Lower lobe of right lung (tissue), 2 donors: ENCODE data around the gene GBE1. TPM values are rescaled to one million over a fixed set of nuclear protein-coding genes. Genes with fewer than 3 reads are reported as not detected.
A peak's percentile ranks its signal among the peaks of the same experiment; 100 is the strongest.

Experiments
- ATAC-seq, 2 donors: fragments of 200-7000 bp; cut with Tn5 transposase; one replicate each; pipeline ENCODE4 v1.9.1; 2020 to 2022; ENCODE audit warnings: mild to moderate bottlenecking in 2 of 2, moderate library complexity in 2 of 2
- DNase-seq: peaks from one replicate; pipeline ENCODE4 v3.0.0-alpha.2; 2020
- H3K27ac ChIP-seq: fragments of 200-600 bp; one replicate; pipeline ENCODE4 v1.8.0; 2022
- H3K27me3 ChIP-seq: fragments of 200-600 bp; one replicate; pipeline ENCODE4 v1.8.0; 2022; ENCODE audit warnings: low read depth
- H3K36me3 ChIP-seq: fragments of 200-600 bp; one replicate; pipeline ENCODE4 v1.8.0; 2022; ENCODE audit warnings: mild to moderate bottlenecking
- H3K4me1 ChIP-seq: fragments of 200-600 bp; one replicate; pipeline ENCODE4 v1.8.0; 2022
- H3K4me3 ChIP-seq: fragments of 200-600 bp; one replicate; pipeline ENCODE4 v1.8.0; 2022; ENCODE audit warnings: mild to moderate bottlenecking
- H3K9me3 ChIP-seq: fragments of 200-600 bp; one replicate; pipeline ENCODE4 v1.8.0; 2022
- intact Hi-C: fragments of 100-400 bp; cut with DNase I; formaldehyde crosslinking; loops from one replicate; pipeline ENCODE4 v1.11.0; 2022
- total RNA-seq: library from RNA; stranded (reverse); fragmentation: NEBNext Ultra II Directional; extraction: Animal tissue kit (Norgen Biotek cat#: 25700); gene quantifications from one replicate; pipeline ENCODE4 v1.2.1, GENCODE V29; 2021
- TF ChIP-seq, protein P1 (sequence below): fragments of 200-600 bp; IDR thresholded peaks from one replicate; pipeline ENCODE4 v1.8.0; 2022; ENCODE audit warnings: antibody characterized with exemption, mild to moderate bottlenecking
- donor health status: DM: no; HTN: yes; CAD: no; lungs with severe emphysema.

Gene GBE1
- total RNA-seq, 1 donor from 2014 or later, result 23.0 TPM

- Histone ChIP-seq H3K9me3 (no peaks in the 10 kb centered on the region), H3K4me3 (no peak overlapping the region), H3K27me3 (no peaks in the 10 kb centered on the region), H3K36me3 (no peaks in the 10 kb centered on the region), H3K4me1 (no peaks in the 10 kb centered on the region), H3K27ac (no peak overlapping the region)
- intact Hi-C loops, result no loop called here
- TF ChIP-seq, protein P1, sequence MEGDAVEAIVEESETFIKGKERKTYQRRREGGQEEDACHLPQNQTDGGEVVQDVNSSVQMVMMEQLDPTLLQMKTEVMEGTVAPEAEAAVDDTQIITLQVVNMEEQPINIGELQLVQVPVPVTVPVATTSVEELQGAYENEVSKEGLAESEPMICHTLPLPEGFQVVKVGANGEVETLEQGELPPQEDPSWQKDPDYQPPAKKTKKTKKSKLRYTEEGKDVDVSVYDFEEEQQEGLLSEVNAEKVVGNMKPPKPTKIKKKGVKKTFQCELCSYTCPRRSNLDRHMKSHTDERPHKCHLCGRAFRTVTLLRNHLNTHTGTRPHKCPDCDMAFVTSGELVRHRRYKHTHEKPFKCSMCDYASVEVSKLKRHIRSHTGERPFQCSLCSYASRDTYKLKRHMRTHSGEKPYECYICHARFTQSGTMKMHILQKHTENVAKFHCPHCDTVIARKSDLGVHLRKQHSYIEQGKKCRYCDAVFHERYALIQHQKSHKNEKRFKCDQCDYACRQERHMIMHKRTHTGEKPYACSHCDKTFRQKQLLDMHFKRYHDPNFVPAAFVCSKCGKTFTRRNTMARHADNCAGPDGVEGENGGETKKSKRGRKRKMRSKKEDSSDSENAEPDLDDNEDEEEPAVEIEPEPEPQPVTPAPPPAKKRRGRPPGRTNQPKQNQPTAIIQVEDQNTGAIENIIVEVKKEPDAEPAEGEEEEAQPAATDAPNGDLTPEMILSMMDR, result no peak
- ATAC-seq (peak; percentile 77 to 79), DNase-seq (no peak)
Measured at GRCh38 chr3:81716870-81717509, 44.5 kb downstream of the GBE1 start.

- intact Hi-C loops, result no loop called here
- no peaks in the 10 kb centered on the region for H3K36me3 ChIP-seq
- no peak overlapping the region for H3K27ac ChIP-seq
- DNase-seq (no peak), ATAC-seq (no peak)
- H3K27me3 ChIP-seq, result no peaks in the 10 kb centered on the region
- H3K4me3 ChIP-seq, result no peak overlapping the region
- TF ChIP-seq, protein P1, result no peak
- no peaks in the 10 kb centered on the region for H3K9me3 ChIP-seq
- no peaks in the 10 kb centered on the region for H3K4me1 ChIP-seq
Measured at GRCh38 chr3:81713031-81713430, 48.4 kb downstream of the GBE1 start.

DNA sequence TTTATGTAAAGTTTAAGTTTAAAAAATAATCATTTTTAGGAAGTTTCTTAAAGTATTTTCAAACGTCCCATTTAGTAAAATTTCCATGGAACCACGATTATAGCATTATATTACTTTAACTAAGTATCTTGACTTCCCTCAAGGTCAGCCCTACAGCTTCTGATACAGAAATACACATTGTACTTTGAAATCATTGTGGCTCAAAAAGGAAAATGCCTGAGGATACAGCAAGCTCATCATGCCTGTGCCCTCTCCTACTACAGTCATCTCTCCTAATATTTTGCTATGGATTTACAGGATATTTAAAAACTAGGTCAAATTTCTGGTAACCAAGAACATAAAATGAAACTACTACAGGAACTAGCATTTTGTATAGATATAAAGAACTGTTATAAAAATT lies 51.8 kb downstream of the GBE1 start:
- ATAC-seq (no peak), DNase-seq (no peak)
- H3K36me3 ChIP-seq, result no peaks in the 10 kb centered on the region
- TF ChIP-seq, protein P1, result no peak
- H3K4me1 ChIP-seq, result no peaks in the 10 kb centered on the region
- intact Hi-C loops, result no loop called here
- no peak overlapping the region for H3K4me3 ChIP-seq
- H3K27ac ChIP-seq, result no peak overlapping the region
- H3K27me3 ChIP-seq, result no peaks in the 10 kb centered on the region
- no peaks in the 10 kb centered on the region for H3K9me3 ChIP-seq

GRCh38 chr3:81707996-81708395 lies 53.4 kb downstream of the GBE1 start:
- Histone ChIP-seq H3K36me3 (no peaks in the 10 kb centered on the region), H3K9me3 (no peaks in the 10 kb centered on the region), H3K27ac (no peak overlapping the region), H3K4me1 (no peaks in the 10 kb centered on the region), H3K27me3 (no peaks in the 10 kb centered on the region), H3K4me3 (no peak overlapping the region)
- intact Hi-C loops, result no loop called here
- TF ChIP-seq, protein P1, result no peak
- ATAC-seq (no peak), DNase-seq (no peak)

DNA sequence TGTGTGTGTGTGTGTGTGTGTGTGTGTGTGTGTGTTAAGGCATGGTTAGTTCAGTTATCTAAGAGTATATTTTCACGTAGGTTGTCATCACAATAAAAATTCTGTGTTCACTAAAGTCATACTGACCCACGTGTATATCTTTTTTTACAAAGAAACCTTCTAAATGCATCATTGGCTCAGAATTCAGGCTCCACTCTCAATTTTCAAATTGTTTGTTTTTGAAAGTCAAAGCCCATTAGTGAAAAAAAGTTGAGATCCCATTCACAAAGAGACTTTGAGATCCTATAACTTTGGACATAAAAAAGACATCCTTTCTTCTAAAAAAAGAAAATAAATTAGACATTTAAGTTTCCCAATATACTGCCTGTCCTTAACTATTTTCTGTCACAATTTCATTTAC lies 59.3 kb downstream of the GBE1 start:
- Histone ChIP-seq H3K4me3 (no peak overlapping the region), H3K4me1 (no peaks in the 10 kb centered on the region), H3K27me3 (no peaks in the 10 kb centered on the region), H3K36me3 (no peaks in the 10 kb centered on the region), H3K27ac (no peak overlapping the region), H3K9me3 (no peaks in the 10 kb centered on the region)
- DNase-seq, result no peak
- TF ChIP-seq, protein P1, result no peak
- no peak for ATAC-seq
- intact Hi-C loops, result no loop called here
